ENCODE measurements around the gene TNS2. TPM values are rescaled to one million over a fixed set of nuclear protein-coding genes. Genes with fewer than 3 reads are reported as not detected.

The TNS2 gene
- total and polyA plus RNA-seq, 2 of the 13 experiments (the other 11 are each of a cell fraction or from before 2014, with no cell fraction given): 8.9 to 20.4 TPM

GRCh38 chr12:53103860-53104305 lies 54.0 kb downstream of the TNS2 start (continued):
- TF ChIP-seq GLI4 (CRISPR knock-in tag; IDR thresholded peaks at IDR 0.05; ENCODE audit: borderline replicate concordance) (no peak), ZNF3 (CRISPR knock-in tag; IDR thresholded peaks at IDR 0.05) (no peak), TMF1 (CRISPR knock-in tag; IDR thresholded peaks at IDR 0.05; ENCODE audit: low read depth) (no peak), PRDM15 (CRISPR knock-in tag; IDR thresholded peaks at IDR 0.05) (no peak), ZNF33A (CRISPR knock-in tag; IDR thresholded peaks at IDR 0.05; ENCODE audit: borderline replicate concordance) (no peak), ZNF337 (CRISPR knock-in tag; IDR thresholded peaks at IDR 0.05; ENCODE audit: borderline replicate concordance, low read depth) (no peak), NR0B2 (CRISPR knock-in tag; IDR thresholded peaks at IDR 0.05) (no peak), ZNF891 (CRISPR knock-in tag; IDR thresholded peaks at IDR 0.05) (no peak), ZNF124 (CRISPR knock-in tag; IDR thresholded peaks at IDR 0.05) (no peak), CHD2 (IDR thresholded peaks at IDR 0.05; ENCODE audit: low read depth, low read length) (no peak), SMAD1 (CRISPR knock-in tag; IDR thresholded peaks at IDR 0.05; ENCODE audit: borderline replicate concordance, low read depth) (no peak), ZNF704 (CRISPR knock-in tag; IDR thresholded peaks at IDR 0.05; ENCODE audit: borderline replicate concordance) (no peak), ZSCAN31 (CRISPR knock-in tag; IDR thresholded peaks at IDR 0.05; ENCODE audit: low read depth) (no peak), CBFB (CRISPR knock-in tag; IDR thresholded peaks at IDR 0.05) (peak; percentile 69; the same call in 1 of the 2 replicates), CEBPG (CRISPR knock-in tag; IDR thresholded peaks at IDR 0.05) (0 out of 2 replicates have a peak, but pooled peaks have one; percentile 10)
- TF ChIP-seq, protein P1, sequence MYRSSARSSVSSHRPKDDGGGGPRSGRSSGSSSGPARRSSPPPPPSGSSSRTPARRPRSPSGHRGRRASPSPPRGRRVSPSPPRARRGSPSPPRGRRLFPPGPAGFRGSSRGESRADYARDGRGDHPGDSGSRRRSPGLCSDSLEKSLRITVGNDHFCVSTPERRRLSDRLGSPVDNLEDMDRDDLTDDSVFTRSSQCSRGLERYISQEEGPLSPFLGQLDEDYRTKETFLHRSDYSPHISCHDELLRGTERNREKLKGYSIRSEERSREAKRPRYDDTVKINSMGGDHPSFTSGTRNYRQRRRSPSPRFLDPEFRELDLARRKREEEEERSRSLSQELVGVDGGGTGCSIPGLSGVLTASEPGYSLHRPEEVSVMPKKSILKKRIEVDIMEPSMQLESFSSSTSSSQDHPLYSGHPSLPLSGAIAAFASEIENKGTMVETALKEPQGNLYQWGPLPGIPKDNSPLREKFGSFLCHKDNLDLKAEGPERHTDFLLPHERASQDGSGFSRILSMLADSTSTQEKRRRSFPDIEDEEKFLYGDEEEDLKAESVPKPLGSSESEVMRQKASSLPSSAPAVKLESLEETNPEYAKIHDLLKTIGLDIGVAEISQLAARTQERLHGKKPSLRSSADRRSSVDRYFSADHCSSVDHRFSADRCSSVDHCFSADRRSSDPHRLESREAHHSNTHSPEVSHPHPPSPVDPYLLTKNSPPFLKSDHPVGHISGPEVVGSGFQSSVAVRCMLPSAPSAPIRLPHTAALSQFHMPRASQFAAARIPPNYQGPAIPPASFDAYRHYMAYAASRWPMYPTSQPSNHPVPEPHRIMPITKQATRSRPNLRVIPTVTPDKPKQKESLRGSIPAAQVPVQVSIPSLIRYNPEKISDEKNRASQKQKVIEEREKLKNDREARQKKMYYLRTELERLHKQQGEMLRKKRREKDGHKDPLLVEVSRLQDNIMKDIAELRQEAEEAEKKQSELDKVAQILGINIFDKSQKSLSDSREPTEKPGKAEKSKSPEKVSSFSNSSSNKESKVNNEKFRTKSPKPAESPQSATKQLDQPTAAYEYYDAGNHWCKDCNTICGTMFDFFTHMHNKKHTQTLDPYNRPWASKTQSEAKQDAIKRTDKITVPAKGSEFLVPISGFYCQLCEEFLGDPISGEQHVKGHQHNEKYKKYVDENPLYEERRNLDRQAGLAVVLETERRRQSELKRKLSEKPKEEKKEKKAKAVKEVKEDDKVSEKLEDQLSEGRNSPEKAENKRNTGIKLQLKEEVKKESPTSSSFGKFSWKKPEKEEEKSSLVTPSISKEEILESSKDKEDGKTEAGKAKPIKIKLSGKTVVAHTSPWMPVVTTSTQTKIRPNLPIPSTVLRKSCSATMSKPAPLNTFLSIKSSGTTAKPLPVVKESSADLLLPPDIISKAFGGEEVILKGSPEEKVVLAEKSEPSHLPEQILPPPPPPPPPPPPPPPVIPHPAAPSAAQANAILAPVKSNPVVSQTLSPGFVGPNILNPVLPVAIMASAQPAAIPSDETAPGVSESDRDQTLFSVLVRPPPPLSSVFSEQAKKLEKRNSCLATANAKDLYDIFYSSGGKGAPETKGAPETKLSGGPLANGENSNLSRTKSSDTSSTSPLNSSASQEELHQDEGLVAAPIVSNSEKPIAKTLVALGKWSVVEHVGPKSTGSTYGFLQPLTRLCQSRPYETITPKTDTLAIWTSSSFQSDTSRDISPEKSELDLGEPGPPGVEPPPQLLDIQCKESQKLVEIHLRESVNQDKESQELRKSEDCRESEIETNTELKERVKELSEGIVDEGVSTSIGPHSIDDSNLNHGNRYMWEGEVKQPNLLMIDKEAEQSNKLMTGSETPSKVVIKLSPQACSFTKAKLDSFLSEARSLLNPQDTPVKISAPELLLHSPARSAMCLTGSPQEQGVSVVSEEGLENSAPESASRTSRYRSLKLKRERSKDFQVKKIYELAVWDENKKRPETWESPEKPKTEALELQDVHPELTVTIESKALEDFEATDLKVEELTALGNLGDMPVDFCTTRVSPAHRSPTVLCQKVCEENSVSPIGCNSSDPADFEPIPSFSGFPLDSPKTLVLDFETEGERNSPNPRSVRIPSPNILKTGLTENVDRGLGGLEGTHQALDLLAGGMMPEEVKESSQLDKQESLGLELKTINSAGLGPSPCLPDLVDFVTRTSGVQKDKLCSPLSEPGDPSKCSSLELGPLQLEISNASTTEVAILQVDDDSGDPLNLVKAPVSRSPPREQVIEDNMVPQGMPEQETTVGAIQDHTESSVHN (CRISPR knock-in tag; IDR thresholded peaks at IDR 0.05): no peak

Data from HepG2 (cell line).